Calu3 (cell line): Measurements from ENCODE around the gene HNRNPA1L2. TPM values are rescaled to one million over a fixed set of nuclear protein-coding genes. Genes with fewer than 3 reads are reported as not detected.
"Not testable (repeated sequence)": the region's sequence is repeated elsewhere in the genome, so short reads cannot be mapped to it uniquely, and the experiment has no call there.

ENCODE experiments used
- BruUV-seq: library from RNA; stranded (reverse); fragments of 400-500 nt; replicated peaks from 2 replicates; lab custom pipeline; 2021; lab: Mats Ljungman, UMichigan
- CTCF ChIA-PET: fragments of 300-600 bp; sonication (Branson Sonifier 250); formaldehyde crosslinking; loops from one replicate; lab custom pipeline; 2022; ENCODE audit warnings: antibody characterized with exemption; lab: Charles Lee
- DNase-seq: peaks from one replicate; pipeline ENCODE4 v3.0.0; 2022
- H3K27ac Mint-ChIP-seq: one replicate; pipeline ENCODE4 v1.8.0; 2022; ENCODE audit warnings: mixed read lengths; ENCODE audit not compliant: unreplicated experiment
- H3K27me3 Mint-ChIP-seq: one replicate; pipeline ENCODE4 v1.8.0; 2022; ENCODE audit warnings: mixed read lengths; ENCODE audit not compliant: unreplicated experiment
- H3K36me3 Mint-ChIP-seq: one replicate; pipeline ENCODE4 v1.8.0; 2022; ENCODE audit warnings: mild to moderate bottlenecking, moderate library complexity, mixed read lengths; ENCODE audit not compliant: insufficient read depth, unreplicated experiment
- H3K4me1 Mint-ChIP-seq: one replicate; pipeline ENCODE4 v1.8.0; 2022; ENCODE audit warnings: mild to moderate bottlenecking, low read depth, mixed read lengths; ENCODE audit not compliant: unreplicated experiment
- H3K4me3 Mint-ChIP-seq: one replicate; pipeline ENCODE4 v1.8.0; 2022; ENCODE audit warnings: mild to moderate bottlenecking, low read depth, moderate library complexity, mixed read lengths; ENCODE audit not compliant: unreplicated experiment
- H3K9me3 Mint-ChIP-seq: one replicate; pipeline ENCODE4 v1.8.0; 2022; ENCODE audit warnings: low read depth, mixed read lengths; ENCODE audit not compliant: unreplicated experiment
- intact Hi-C: fragments of 100-400 bp; cut with micrococcal nuclease; formaldehyde crosslinking; loops from one replicate; pipeline ENCODE4 v1.10.0; 2022; ENCODE audit not compliant: unreplicated experiment
- total RNA-seq: library from RNA; stranded (reverse); gene quantifications from 2 replicates; pipeline ENCODE4 v1.2.3, GENCODE V29; 2022
- TF ChIP-seq, protein P1 (sequence below): fragments of 200-600 bp; IDR thresholded peaks from one replicate; pipeline ENCODE4 v1.8.0; 2022; ENCODE audit warnings: antibody characterized with exemption; ENCODE audit not compliant: unreplicated experiment

The HNRNPA1L2 gene
- total RNA-seq, 1 experiment from 2014 or later: 6.8 TPM

DNA sequence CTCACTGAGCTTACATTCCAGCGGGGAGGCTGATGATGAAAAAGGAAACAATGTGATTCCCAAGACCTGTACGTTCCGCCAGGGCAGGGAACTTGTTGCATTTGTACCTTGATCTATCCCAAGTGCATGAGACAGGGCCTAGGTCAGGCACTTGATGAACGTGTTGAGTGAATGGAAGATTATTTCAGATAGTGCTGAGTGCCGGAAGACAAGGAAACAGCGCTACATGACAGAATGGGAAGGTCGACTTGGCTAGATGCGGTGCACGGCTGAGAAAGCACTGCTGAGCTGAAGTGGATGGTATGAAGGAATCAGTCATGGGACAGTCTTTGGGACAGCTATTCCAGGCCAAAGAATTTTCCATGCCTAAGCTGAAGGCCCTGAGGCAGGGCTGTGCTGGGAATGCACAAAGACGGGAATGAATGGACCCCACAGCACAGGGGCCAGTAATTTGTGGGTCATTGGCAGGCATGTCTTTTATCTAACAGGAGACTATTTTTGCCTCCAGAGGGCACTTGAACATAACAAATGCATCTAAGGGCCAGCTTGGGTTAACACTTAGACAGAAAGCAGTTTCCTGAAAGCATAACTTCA is 33.1 kb upstream of the HNRNPA1L2 start:
- not testable (repeated sequence) for H3K4me3 Mint-ChIP-seq, H3K9me3 Mint-ChIP-seq, H3K36me3 Mint-ChIP-seq, H3K27ac Mint-ChIP-seq, BruUV-seq
- peak; percentile 22 for DNase-seq
- Mint-ChIP-seq H3K27me3 (peaks cover 29% of the 10 kb centered on the region), H3K4me1 (peaks cover 12% of the 10 kb centered on the region)
- intact Hi-C loops: loop anchor here (2.0 kb wide), 1 partner anchor 580 kb away; no protein-coding TSS in a partner anchor
- CTCF ChIA-PET: interaction anchor here (1.1 kb wide), 1 partner anchor 359 kb away, joined by 3 read pairs; no protein-coding TSS in a partner anchor

DNA sequence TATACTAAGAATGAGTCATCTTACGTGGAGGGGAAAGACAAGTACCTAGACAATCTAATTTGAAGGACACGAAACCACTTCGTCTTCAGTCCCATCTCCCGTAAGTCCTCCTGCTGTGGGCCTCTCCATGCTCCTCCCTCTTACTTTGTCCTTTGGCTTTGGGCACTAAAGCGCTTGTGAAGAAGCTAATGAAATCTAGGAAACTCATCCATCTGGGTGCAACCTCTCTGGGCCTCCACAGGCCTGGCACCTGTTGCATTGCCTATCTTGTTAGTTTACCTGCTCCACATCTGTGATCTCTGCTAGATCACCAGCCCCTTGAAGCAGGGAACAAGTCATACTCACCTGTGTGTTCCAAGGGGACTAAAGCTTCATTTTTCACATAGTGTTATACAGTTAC is 32.1 kb upstream of the HNRNPA1L2 start:
- intact Hi-C loops: loop anchor here (5.0 kb wide), 1 partner anchor 357 kb away; no protein-coding TSS in a partner anchor
- CTCF ChIA-PET, H3K9me3 Mint-ChIP-seq, DNase-seq, BruUV-seq, H3K27ac Mint-ChIP-seq, H3K4me3 Mint-ChIP-seq, H3K36me3 Mint-ChIP-seq: not testable (repeated sequence)
- Mint-ChIP-seq H3K4me1 (peaks cover 12% of the 10 kb centered on the region), H3K27me3 (peaks cover 25% of the 10 kb centered on the region)

DNA sequence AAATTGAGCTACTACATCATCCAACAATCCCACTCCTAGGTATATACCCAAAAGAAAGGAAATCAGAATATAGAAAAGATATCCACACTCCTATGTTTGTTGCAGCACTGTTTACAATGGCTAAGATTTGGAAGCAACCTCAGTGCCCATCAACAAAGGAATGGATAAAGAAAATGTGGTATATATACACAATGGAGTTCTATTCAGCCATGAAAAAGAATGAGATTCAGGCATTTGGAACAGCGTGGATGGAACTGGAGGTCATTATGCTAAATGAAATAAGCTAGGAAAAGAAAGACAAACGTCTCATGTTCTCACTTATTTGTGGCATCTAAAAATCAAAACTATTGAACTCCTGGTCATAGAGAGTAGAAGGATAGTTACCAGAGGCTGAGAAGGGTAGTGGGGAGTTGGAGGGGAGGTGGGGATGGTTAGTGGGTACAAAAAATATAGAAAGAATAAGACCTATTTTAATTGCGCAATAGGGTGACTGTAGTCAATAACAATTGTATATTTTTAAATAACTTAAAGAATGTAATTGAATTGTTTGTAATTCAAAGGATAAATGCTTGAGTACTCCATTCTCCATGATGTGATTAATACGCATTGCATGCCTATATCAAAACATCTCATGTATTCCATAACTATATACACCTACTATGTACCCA is 27.0 kb upstream of the HNRNPA1L2 start:
- TF ChIP-seq, protein P1, sequence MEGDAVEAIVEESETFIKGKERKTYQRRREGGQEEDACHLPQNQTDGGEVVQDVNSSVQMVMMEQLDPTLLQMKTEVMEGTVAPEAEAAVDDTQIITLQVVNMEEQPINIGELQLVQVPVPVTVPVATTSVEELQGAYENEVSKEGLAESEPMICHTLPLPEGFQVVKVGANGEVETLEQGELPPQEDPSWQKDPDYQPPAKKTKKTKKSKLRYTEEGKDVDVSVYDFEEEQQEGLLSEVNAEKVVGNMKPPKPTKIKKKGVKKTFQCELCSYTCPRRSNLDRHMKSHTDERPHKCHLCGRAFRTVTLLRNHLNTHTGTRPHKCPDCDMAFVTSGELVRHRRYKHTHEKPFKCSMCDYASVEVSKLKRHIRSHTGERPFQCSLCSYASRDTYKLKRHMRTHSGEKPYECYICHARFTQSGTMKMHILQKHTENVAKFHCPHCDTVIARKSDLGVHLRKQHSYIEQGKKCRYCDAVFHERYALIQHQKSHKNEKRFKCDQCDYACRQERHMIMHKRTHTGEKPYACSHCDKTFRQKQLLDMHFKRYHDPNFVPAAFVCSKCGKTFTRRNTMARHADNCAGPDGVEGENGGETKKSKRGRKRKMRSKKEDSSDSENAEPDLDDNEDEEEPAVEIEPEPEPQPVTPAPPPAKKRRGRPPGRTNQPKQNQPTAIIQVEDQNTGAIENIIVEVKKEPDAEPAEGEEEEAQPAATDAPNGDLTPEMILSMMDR: no peak
- Mint-ChIP-seq H3K36me3 (peaks cover 27% of the 10 kb centered on the region), H3K4me1 (no peaks in the 10 kb centered on the region), H3K4me3 (no peak overlapping the region), H3K27me3 (no peaks in the 10 kb centered on the region), H3K9me3 (no peaks in the 10 kb centered on the region), H3K27ac (no peak overlapping the region)
- BruUV-seq: no TSS peak
- intact Hi-C loops: loop anchor here (5.0 kb wide), 1 partner anchor 192 kb away; no protein-coding TSS in a partner anchor
- CTCF ChIA-PET: no interaction called here
- no peak for DNase-seq

DNA sequence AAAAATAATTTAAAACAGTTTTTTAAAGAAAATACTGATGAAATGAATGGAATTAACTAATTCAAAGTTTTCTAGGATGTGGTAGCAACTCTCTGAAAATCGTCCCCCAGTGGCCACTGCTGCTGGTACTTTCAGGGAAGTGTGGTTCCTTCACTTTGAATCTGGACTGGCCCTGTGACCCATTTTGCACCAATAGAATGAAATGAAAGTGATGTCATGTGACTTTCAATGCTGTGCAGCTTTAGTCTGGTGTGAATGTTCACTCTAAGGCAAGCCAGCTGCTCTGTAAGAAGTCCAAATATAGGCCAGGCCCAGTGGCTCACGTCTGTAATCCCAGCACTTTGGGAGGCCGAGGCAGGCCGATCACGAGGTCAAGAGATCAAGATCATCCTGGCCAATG is 26.4 kb upstream of the HNRNPA1L2 start:
- Mint-ChIP-seq H3K4me1 (no peaks in the 10 kb centered on the region), H3K27me3 (no peaks in the 10 kb centered on the region), H3K9me3 (no peaks in the 10 kb centered on the region), H3K36me3 (peaks cover 27% of the 10 kb centered on the region), H3K27ac (peak overlapping the region; percentile 87), H3K4me3 (peak overlapping the region; percentile 97)
- CTCF ChIA-PET: no interaction called here
- intact Hi-C loops: loop anchor here (5.0 kb wide), 1 partner anchor 191 kb away; no protein-coding TSS in a partner anchor
- TF ChIP-seq, protein P1: no peak
- no TSS peak for BruUV-seq
- DNase-seq: no peak
